ENCODE results near the gene PAPSS2.
"Not testable (repeated sequence)": the region's sequence is repeated elsewhere in the genome, so short reads cannot be mapped to it uniquely, and the experiment has no call there.

The PAPSS2 gene

GRCh38 chr10:87643920-87644319, 15.8 kb upstream of the PAPSS2 start:
- DNase-seq = no peak

- not testable (repeated sequence) for DNase-seq
Measured at GRCh38 chr10:87644500-87644899, 15.2 kb upstream of the PAPSS2 start.

GRCh38 chr10:87646192-87646909, 13.3 kb upstream of the PAPSS2 start:
- DNase-seq = no peak

GRCh38 chr10:87646935-87647334, 12.7 kb upstream of the PAPSS2 start:
- no peak for DNase-seq

GRCh38 chr10:87650838-87651589, 8.7 kb upstream of the PAPSS2 start:
- no peak for DNase-seq

- no peak for DNase-seq
Measured at GRCh38 chr10:87651801-87652200, 7.9 kb upstream of the PAPSS2 start.

- no peak for DNase-seq
Measured at GRCh38 chr10:87652261-87652660, 7.4 kb upstream of the PAPSS2 start.

GRCh38 chr10:87654212-87654611, 5.5 kb upstream of the PAPSS2 start:
- DNase-seq = no peak

GRCh38 chr10:87656431-87657072, 3.1 kb upstream of the PAPSS2 start:
- DNase-seq = peak; percentile 54

- no peak for DNase-seq
Measured at GRCh38 chr10:87657371-87657770, 2.3 kb upstream of the PAPSS2 start.

GRCh38 chr10:87658321-87658795, 1.3 kb upstream of the PAPSS2 start:
- no peak for DNase-seq

GRCh38 chr10:87658858-87659555, 671 bp upstream of the PAPSS2 start:
- DNase-seq = no peak

GRCh38 chr10:87660484-87661133, 931 bp downstream of the PAPSS2 start:
- no peak for DNase-seq

- no peak for DNase-seq
Measured at GRCh38 chr10:87661861-87662785, 2.4 kb downstream of the PAPSS2 start.

- DNase-seq = no peak
Measured at GRCh38 chr10:87664276-87664701, 4.6 kb downstream of the PAPSS2 start.

- no peak for DNase-seq
Measured at GRCh38 chr10:87667493-87667892, 7.8 kb downstream of the PAPSS2 start.

- DNase-seq = no peak
Measured at GRCh38 chr10:87668324-87669074, 8.8 kb downstream of the PAPSS2 start.

- DNase-seq = no peak
Measured at GRCh38 chr10:87669752-87670151, 10.1 kb downstream of the PAPSS2 start.

- no peak for DNase-seq
Measured at GRCh38 chr10:87670586-87670985, 10.9 kb downstream of the PAPSS2 start.

- no peak for DNase-seq
Measured at GRCh38 chr10:87671139-87671815, 11.6 kb downstream of the PAPSS2 start.
